Measurements from ENCODE around the gene ASTL.

ASTL gene

DNA sequence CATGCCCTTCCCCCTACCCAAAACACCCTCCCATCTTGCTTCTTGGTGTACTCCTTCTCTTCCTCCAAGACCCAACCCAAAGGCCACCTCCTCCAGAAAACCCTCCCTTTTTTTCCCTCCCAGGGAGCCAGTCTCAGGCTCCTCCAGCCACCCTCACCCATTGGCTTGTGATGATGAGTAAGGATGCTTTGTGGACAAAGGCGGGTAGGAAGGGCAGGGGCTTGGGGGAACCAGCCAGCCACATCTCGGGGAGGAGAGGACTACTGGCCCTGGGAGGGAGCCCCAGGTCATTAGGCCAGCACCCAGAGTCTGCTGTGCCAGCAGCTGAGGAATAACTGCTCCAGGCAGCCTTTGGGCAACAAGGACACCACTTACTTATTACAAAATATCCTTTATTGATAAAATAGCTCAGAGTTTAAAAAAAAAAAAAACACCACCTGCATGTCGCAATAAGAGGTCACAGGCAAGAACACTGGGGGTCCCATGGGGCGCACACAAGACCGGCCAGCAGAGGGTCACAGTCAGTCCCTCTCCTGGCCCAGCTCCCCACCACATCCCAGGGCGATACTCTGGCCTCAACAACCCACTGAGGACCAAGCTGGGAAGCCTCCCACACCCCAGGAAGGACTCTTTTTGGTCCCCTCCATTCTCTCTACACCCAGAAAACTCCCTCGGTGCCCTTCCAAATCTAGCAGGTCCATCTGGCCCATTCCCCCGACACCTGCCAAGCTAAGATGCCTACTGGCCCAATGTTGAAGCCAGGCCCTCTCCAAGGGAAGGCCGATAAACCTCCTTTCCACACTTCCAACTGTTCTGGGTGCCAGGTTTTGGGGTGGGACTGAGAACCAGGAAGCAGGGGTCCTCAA is 25.6 kb downstream of the ASTL start:
- no peak for DNase-seq (ENCODE audit: low read depth, low spot score)

DNA sequence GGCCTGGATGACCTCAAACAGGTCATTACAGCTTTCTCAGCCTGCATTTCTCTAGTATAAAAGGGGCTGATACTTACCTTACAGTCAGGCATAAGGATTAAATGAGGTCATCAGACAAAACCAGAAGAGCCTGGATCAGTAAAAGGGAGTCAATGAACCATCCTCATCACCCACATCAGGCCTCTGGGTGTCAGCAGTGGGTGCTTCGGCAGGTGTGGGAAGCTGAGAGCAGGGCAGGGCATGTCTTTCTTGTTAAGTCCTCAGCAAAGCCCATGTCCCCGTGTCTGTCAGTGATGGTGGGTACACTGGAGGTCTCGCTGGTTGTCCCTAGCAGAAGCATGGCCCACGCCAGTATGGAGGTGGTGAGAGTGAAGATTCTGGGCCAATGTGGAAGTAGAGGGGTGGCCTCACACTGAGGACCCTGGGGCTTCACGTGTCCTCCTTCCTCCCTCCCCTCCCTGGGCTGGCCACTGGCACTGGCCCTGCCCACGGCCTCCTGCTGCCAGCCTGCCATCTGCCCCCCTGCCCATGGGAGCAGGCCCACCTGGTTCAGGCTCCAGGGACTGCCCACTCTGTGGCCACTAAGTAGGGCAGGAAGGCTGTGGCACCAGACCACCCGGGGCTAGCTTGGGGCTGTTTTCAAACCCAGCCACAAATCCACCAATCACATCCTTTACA is 26.3 kb downstream of the ASTL start:
- no peak for DNase-seq (ENCODE audit: low read depth, low spot score)

DNA sequence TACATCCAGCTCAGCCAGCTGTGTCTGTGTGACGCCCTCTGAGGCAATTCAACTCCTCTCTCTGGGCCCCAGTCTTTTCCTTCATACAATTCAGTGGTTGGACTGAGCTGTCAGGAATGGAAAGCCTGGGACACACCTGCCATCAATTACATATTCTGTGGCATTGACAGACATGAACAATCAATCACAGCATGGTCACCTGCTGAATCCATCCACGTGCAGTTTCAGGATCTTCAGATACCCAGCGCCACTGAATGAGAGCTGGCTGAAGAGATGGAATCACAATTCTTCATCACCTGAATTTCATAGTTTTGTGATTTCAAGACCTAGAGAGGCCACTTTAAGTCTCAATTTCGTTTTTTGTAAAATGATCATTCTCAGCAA is 27.1 kb downstream of the ASTL start:
- no peak for DNase-seq (ENCODE audit: low read depth, low spot score)

DNA sequence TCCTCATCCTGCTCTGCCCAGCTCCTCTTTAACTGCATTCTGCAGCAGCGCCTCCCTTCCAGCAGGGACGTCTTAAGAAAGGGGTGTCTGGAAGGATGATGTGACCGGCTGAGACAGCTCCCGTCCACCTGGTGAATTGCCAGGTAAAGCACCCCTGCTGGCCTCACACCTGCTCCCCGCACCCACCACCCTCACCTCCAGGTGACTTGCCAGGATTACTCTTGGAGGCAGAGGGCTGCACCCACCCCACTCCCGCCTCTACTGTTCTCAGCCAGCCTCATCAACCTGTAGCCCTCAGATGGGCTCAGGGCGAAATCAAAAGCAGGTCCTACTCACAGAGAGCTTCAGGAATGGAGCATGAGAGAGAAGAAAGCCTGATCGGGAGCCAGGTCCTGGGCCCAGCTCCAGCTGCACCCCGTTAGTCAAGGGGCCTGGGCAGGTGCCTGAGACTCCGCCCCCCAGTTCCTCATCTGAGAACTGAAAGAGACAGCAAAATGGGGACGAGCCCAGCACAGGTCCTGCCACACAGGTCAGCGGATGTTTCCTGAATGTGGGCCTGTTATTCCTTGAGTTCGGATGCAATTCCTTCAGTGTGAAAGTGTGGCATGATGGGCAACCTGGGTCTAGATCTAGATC is 27.6 kb downstream of the ASTL start:
- no peak for DNase-seq (ENCODE audit: low read depth, low spot score)

DNA sequence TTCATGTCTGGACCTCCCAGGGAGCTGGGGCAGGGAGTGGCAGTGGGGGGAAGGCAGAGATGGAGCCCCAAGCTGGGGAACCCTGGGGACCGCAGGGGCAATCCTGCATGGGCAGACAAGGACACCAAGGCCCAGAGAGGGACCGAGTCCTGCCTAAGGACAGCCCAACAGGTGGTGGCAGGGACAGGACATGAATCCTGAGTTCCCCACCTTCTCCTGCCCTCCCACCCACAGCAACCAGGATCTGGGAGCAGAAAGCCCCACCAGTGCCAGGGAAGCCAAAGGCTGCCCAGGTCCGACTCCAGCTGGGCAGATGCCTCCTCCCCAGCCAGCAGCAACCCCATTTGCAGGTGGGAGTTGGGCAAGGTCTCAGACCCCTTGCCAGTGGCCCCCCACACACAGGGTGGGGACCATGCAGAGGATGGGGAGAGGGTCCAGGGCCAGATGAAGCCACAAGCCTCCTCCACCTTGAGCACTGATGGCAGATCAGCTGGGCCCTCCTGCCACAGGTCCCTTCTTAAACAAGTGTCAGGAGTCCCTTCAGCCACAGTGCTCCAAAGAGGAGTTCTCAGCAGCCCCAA is 28.3 kb downstream of the ASTL start:
- DNase-seq (ENCODE audit: low read depth, low spot score): no peak

DNA sequence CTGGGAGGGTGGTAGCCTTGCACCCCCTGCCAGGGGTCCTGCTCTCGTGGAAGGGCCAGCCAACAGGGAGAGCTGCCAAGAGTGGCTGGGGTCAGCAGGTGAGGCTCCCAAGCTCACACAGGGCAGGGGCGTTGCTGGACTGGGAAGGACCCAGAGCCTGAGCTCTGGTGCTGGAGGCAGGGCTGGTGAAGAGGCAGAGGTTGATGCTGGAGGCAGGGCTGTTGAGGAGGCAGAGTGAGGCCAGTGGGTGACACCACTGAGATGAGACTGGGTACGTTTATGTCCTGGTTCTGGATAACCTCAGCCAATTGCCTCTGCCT is 29.0 kb downstream of the ASTL start:
- DNase-seq (ENCODE audit: low read depth, low spot score): no peak

DNA sequence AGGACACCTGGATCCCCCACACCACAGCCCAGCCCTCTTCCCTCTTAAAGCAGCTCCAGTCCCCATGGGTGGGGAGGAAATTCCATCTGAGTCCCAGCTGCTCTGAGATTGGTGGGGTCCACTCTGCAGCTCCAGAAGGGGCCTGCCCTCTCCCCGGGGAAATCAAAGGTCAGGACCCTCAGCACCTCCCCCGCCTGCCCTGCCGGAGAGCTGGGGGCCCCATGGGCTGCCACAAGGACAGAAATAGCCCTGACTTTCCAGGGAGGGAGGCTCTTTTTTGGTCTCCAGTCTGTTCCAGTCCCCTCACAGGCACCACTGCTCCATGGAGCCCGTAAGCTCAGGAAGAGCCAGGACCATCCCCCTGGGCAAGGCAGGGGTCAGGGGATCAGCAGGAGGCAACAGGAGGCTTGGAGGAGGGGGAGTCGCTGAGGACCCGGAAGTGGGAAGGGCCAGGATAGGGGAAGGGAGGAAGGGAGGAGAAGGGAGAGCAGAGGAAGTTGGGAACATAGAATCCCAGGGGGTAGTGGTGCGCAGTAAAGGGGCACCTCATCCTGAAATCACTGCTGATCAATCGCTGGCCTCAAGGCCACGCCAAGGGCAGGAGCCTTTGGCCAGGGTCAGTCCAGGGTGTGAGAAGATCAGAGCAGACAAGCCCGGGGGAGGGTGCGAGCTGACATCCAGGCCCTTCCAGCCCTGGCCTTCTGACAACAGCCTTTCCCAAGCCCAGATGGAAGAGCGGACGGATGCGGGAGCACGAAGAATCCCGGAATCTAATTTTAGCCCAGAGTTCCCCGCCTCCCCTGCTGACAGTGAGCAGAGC is 29.6 kb downstream of the ASTL start:
- DNase-seq (ENCODE audit: low read depth, low spot score): no peak

DNA sequence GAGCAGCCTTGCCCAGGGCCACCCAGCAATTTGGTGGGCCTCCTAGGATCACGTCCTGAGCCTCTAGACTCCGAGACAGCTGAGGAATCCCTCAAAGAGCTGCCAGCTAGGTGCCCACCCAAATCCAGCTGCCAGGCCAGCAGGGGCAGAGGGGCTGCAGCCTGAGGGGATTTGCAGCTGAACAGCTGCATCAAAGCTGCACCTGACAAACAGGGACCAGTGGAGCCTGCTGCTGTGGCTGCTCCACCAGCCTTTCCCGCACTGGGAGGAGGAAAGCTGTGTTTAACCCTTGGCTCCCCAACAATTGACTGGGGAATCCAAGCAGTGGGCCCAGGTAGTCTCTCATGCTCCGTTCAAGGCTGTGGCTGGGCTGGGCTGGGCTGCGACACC is 30.2 kb downstream of the ASTL start:
- DNase-seq (ENCODE audit: low read depth, low spot score): no peak

DNA sequence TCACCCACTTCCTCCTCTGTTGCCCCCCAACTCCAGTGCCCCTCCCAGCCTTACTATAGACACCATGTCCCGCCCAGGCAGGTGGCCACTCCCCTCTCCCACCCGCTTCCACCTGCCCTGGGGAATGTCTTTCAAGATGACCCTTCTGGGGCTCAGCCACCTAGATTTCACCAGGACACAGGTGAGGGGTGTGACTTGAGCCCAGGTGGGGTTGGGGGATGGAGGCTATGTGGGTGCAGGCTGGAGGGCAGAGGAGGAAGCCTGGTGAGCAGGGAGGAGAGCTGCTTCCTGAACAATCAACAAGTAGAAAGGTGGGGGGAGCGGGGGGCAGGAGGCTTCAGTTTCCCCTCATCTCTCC is 30.6 kb downstream of the ASTL start:
- no peak for DNase-seq (ENCODE audit: low read depth, low spot score)

DNA sequence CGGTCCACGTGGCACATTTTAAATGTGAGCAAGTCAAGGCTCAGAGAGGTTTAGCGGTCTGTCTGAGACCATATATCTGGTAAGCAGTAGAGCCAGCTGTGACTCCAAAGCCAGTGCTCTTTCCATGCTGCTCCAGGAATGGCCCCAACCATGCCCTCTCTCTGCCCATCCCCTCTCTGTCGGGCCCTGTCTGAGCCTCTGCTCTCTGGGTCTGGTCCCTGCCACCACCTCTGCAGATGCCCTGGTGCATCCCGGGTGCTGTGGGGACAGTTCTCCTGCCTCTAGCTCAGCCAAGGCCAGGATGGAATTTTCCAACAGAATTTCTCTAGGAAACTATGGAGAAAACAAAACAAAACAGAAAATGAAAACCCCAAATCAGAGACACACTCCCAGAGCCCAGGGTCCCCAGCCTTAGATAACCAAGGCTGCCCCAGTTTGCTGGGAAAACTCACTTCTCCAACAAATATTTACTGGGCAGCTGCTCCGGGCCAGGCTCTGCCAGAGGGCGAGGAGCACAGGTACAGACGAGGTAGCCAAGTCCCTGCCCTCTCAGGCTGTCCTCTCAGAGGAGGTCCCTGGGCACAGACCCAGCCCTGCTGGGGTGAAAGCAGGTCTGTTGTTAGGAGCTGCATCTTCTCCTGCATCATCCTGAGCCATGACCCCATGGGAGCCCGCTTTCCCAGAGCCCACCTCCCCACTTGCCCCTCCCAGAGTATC is 31.2 kb downstream of the ASTL start:
- DNase-seq (ENCODE audit: low read depth, low spot score): no peak

DNA sequence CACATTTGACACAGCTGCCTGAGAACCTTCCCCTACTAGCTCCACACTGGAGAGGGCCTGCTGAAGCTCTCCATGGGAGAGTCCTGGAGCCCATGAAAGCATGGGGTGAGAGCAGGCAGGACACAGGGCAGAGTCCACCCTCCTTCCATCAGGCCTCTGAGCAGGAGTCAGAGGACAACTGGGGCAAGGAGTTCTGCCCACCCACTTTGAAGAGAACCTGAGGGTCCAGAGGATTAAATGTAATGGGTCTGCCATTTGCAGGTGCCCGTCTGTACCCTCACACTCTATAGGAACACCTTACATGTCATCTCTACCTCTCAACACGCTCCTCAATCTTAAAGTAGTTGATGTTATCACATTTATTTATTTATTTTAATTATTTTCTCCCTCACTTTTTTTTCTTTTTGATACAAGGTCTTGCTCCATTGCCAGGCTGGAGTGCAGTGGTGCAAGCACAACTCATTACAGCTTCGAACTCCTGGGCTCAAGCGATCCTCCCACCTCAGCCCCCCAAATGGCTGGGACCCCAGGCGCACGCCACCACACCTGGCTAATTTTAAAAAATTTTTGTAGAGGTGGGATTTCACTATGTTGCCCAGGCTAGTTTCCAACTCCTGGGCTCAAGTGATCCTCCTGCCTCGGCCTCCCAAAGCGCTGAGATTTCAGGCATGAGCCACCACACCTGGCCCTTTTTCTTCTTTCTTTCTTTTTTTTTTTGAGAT is 32.1 kb downstream of the ASTL start:
- DNase-seq (ENCODE audit: low read depth, low spot score): no peak

DNA sequence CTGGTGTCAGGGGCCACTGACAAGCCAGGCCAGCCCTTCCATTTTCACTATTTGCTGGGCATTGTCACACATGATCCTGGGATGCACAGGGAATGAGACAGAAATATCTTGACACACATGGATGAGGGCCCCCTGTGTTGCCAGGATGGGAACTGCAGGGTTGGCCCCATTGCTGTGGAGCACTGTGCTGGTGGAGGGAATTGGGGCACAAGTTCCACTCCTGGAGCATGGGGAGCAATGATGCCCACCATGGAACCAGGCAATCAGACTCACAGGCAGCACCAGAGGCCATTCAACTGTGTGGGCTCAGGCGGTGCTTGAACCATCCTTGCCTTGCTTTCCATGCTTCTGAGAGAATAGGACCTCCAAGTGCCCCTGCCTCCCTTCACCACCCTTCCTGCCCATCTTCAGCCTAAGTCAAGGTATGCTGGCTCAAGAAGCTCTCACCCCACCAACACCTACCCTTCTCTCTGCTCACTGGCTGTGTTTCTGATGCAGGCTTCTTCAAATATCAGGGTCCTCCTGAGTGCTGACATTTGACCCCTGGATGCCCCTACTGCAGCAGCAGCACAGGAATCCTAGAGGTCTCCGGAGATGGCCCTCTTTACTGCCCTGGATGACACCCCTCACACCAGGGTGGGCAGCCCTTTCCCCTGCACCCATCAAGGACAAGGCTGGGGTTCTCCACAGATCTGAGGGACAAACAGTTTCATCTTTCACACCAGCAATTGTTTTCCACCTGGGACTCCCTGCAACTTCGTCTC is 33.0 kb downstream of the ASTL start:
- DNase-seq (ENCODE audit: low read depth, low spot score): no peak

DNA sequence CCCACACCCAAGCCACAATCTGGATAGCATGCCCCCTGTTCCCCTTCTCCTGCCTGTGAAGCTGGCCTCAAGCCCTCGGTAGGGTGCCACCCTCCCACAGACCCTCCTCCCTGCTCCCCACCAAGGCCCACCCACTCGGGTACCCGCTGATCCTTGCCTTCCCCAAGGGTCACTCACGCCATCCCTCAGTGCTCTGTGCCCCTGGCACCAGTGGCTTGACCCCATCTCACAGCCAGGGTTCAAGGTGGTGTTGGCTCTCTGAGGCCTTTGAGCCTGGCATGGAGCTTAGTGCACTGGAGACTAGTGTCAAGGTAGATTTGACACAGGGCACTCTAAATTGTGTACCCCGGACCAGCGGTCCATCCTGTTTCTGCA is 33.8 kb downstream of the ASTL start:
- DNase-seq (ENCODE audit: low read depth, low spot score): no peak

DNA sequence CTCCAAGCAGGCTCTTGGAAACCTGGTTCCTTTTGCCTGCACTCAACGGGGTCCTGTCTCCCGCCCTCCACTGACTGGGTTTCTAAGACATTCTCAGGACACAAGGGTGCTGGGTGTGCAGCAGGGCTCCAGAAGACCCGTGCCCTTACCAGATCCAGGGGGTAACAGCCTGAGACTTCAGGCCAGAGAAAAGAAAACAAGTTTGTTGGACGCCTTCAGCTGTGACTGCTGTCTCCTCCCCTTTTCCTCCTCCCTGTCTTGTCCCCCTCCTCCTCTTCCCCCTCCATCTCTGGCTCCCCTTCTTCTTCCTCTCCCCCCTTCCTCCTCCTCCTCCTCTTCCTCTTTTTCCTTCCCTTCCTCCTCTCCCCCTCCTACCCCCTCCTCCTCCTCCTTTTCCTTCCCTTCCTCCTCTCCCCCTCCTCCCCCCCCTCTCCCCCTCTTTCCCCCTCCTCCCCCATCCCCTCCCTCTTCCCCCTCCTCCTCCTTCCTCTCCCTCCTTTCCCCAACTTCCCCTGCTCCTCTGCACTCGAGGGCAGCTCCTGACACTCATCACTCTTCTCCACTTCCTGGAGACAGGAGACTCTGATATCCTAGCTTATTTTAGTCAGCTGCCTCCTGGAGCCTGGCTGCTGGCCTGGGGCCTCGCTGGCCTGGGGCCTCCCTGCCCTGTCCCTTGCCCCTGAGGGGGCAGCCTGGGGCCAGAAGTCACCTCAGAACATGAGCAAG is 34.4 kb downstream of the ASTL start:
- no peak for DNase-seq (ENCODE audit: low read depth, low spot score)

DNA sequence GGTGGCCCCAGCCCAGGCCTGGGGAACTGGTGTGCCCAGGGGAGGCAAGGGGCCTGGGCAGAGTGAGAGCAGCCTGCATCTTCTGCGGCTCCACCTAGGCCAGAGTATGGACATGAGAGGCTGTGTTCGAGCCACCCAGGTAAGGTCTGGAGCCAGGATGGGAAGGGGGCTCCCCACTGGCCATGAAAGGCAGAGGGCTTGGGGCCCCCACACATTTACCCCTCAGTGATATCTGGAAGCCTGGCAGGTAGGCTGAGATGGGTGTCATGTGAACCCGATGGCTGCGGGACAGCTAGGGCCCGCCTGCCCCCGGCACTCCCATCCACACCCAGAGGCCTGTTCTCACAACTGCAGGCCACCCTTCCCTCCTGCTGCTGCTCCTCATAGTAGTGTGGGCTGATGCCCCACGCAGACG is 35.1 kb downstream of the ASTL start:
- DNase-seq (ENCODE audit: low read depth, low spot score): no peak

DNA sequence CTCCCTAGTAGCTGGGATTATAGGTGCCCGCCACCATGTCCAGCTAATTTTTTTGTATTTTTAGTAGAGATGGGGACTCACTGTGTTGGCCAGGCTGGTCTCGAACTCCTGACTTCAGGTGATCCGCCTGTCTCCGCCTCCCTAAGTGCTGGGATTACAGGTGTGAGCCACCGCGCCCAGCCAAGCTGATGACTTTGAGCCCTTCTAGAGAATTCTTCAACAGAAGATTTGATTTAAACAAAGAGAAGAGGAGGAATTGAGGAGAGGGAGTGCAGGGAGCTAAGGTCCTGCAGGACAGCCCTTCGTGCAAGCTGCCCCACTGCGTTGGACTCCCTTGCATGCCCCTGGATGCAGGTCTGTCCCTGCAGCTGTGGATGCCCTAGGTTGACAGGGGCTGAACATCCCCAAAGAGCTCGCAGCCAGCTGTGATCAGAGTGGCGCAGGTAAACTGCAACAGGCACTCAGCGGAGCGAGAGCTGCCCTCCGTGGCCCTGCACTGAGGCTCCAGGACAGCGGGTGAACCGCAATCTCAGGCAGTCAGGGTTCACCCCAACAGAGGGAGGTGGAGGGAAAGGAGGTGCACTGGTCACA is 35.6 kb downstream of the ASTL start:
- no peak for DNase-seq (ENCODE audit: low read depth, low spot score)

DNA sequence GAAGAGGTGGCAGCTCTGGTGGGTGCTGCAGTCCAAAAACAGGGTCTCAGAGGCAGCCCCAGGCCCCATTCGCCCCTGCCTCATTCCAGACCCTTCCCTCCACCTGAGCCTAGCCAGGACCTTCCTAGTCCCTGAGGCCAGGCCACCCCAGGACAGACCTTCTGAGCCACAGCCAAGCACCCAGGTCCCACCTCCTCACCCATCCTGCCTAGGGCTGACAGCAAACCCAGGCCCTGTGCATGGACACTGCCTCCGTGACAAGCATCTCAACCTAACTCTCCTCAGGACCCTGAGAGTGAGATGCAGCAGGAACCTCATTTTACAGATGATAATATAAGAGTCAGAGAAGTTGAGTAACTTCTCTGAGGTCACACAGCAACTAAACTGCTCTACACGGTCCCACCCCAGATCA is 37.4 kb downstream of the ASTL start:
- no peak for DNase-seq (ENCODE audit: low read depth, low spot score)

DNA sequence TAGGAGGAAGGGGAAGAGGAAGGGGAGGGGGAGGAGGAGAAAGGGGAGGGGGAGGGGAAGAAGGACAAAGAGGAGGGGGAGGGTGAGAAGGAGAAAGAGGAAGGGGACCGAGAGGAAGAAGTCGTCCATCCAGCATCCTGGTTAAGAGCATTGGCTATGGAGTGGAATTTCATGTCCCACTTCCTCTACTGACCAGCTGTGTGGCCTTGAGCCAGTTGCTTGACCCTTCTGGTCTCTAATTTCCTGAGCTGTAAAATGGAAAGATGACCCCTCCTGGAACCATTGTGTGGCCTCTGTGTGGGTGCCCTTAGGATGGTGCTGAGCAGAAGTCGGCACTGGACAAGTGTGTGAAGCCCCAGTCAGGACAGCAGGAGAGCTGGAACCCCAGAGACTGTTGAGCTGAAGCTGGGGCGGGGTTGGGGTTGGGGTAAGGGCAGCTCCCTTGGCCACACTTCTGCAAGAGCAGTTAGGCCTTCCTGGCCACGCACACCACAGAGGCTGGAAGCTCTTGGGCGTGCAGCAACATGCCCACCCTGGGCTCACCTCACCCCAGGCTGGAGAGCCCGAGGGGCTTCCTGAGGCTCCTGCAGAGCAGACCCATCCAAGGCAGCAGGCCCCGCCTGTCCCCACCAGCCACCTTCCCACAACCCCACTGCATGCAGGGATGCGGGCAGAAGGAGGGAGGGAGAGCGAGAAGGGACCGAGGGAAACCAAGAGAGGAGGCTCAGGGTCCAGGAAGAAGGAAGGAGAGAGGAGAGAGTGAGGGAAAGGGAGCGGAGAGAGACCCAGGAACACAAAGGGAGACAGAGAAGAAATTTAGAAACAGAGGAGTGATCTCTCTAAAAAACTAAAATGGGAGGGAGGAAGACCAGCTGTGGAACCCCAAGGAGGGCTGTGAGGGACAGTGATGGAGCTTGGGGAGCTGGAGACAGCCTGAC is 38.2 kb downstream of the ASTL start:
- DNase-seq (ENCODE audit: low read depth, low spot score): no peak

Measured in astrocyte of the hippocampus (primary cell).